KOPT-K1 (cell line): Measurements from ENCODE around the gene NUTM2D.
A peak's percentile ranks its signal among the peaks of the same experiment; 100 is the strongest.
"Not testable (repeated sequence)": the region's sequence is repeated elsewhere in the genome, so short reads cannot be mapped to it uniquely, and the experiment has no call there.

ENCODE experiments used
- H3K27ac ChIP-seq: fragments of 200-600 bp; sonication (generic); 2 replicates; pipeline ENCODE4 v1.5.1; 2016; ENCODE audit warnings: antibody characterized with exemption, mild to moderate bottlenecking, low read depth, low read length; ENCODE audit not compliant: poor library complexity, severe bottlenecking
- H3K36me3 ChIP-seq: fragments of 200-600 bp; sonication (generic); 2 replicates; pipeline ENCODE4 v1.5.1; 2017; ENCODE audit warnings: antibody characterized with exemption, mild to moderate bottlenecking, low read length, moderate library complexity; ENCODE audit not compliant: insufficient read depth
- H3K9me3 ChIP-seq: fragments of 200-600 bp; sonication (generic); 2 replicates; pipeline ENCODE4 v1.5.1; 2017; ENCODE audit warnings: antibody characterized with exemption, low read length, mild to moderate bottlenecking; ENCODE audit not compliant: insufficient read depth, poor library complexity, severe bottlenecking

The NUTM2D gene

GRCh38 chr10:87342711-87343258 lies 14.8 kb upstream of the NUTM2D start:
- H3K36me3 ChIP-seq, H3K9me3 ChIP-seq: not testable (repeated sequence)
- peak overlapping the region; percentile 74 for H3K27ac ChIP-seq

GRCh38 chr10:87345743-87346142 lies 11.8 kb upstream of the NUTM2D start:
- H3K9me3 ChIP-seq, H3K36me3 ChIP-seq: not testable (repeated sequence)

GRCh38 chr10:87350161-87350560 lies 7.4 kb upstream of the NUTM2D start:
- H3K36me3 ChIP-seq, H3K27ac ChIP-seq, H3K9me3 ChIP-seq: not testable (repeated sequence)

More at GRCh38 chr10:87345743-87346142, 11.8 kb upstream of the NUTM2D start:
- not testable (repeated sequence) for H3K27ac ChIP-seq

DNA sequence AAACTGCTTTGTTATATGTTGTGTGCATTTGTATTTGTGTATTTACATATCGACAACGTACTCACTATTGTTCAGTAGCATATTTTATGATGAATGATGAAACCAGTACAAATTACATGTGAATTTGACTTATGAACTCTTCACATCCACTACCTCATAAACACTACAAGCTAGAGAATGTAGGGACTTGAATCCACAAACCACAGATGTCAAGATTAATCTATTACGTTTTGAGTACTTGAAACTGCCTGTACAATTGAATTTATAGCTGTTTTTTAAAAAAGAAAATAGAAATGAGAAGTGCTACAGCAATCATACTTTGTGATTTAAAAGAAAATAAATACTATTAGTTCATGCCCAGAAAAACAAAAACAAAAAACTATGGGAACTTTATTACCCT lies 4.7 kb upstream of the NUTM2D start:
- H3K36me3 ChIP-seq, H3K27ac ChIP-seq, H3K9me3 ChIP-seq: not testable (repeated sequence)

DNA sequence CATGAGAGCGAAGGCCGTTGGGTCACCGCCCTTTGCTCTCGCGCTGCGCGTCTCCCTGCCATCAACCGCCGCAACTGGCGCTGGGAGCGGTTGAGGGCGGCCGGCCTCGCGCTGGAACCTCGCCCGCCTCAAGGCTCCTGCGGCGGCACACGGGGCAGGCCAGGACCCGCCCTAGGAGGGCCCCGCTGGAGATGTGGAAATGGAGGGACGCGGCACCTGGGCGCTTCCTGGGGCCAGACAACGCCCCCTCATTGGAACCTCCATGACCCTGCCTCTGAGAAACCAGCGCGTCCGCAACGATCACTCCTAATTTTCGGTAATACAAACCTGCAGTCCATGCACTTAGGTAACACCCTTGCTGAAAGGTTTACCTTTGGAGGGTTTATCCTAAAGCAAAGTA lies 2.4 kb upstream of the NUTM2D start:
- H3K9me3 ChIP-seq, H3K36me3 ChIP-seq, H3K27ac ChIP-seq: not testable (repeated sequence)

DNA sequence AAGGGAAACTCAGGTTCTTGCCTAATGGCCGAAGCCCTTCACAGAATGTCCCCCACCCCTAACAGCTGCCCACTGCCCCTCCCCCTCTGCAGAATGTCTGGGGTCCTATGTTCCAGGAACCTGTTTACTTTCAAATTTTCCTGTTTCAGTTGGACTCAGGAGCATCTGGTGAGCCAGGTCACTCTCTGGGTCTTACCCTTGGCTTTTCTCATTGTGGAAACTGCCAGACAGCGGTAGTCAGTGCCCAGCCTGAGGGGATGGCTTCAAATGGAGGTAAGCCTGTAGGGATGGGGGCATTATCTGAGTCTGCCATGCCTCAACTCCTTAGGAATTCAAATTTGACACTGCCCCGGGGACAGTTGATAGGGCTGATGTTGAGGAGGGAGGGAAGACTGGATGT lies 615 bp downstream of the NUTM2D start:
- H3K9me3 ChIP-seq, H3K36me3 ChIP-seq, H3K27ac ChIP-seq: not testable (repeated sequence)

DNA sequence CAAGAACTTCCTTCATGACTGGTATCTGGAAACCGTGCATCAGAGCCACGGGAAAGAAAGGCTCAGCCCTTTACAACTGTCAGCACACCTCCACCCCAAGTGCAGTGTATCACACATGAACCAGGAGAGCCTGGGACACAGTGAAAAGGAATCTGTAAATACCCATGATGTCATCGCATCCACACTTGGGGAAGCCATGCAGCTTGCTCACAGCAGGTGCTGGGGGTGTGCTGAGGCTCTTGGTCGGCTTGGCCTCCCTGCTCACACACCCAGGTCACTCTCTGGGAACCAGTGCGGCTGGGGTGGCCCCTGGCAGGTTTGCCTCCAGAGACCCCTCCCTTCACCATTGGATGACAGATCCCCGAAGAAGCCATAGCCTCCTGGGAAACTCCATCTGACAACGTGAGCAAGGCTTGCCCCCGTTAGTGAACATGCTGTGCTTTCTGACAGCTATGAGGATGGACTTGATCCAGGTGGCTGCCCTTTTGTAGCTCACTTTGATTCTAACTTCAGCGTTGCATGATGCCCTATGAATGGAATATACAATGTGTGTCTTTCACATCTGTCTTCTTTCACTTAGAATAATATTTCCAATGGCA lies 12.1 kb downstream of the NUTM2D start:
- H3K36me3 ChIP-seq, H3K27ac ChIP-seq, H3K9me3 ChIP-seq: not testable (repeated sequence)

DNA sequence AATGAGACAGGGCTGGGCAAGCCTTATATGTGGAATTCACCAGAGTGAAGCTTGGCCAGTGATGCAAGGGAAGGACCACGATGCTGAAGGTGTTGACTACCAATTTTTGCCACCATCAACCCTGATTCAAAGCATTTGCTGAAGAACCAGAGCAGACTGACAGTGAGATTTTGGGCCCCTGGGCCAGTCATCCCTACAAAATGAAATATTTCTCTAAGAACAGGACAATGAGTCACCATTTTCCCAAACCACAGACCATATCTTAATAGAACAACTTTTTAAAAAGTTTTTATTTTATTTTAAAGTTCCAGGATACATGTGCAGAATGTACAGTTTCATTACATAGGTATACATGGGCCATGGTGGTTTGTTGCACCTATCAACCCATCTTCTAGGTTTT lies 16.5 kb downstream of the NUTM2D start:
- not testable (repeated sequence) for H3K9me3 ChIP-seq, H3K36me3 ChIP-seq, H3K27ac ChIP-seq

- not testable (repeated sequence) for H3K9me3 ChIP-seq, H3K36me3 ChIP-seq, H3K27ac ChIP-seq
These were observed 21.6 kb downstream of the NUTM2D start for GRCh38 chr10:87379115-87379514.

DNA sequence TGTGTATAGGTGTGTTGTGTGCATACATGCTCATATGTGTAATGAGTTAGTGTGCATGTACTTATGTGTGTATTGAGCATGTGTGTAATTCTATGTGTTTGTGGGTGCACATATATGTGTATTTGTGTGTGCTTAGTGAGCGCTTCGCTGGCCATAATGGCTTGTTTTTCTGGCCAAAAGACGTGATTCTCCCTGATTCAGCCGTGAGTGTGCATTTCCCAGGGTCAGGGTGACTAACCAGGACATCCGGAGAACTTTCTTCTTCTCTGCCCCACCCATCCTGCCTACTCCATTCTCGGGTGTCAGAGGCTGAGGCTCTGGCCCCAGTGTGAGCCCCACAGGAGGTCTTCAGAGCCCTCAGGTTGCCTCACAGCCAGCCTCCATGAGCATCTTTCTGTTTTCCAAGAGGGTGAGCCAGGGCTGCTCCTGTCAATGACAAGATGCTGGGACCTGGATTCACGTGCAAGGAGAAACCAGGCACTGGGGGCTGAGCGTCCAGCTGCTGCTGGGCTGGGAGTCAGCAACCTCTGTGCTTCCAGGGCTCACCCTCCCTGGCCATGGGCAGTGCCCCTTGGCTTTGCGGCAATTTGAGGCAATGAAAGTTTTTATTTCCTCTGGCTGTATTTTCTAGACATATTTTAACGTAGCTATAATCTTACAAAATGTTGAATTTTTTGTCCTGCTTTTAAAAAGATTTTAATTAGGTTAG lies 25.8 kb downstream of the NUTM2D start:
- not testable (repeated sequence) for H3K9me3 ChIP-seq, H3K36me3 ChIP-seq, H3K27ac ChIP-seq

GRCh38 chr10:87384283-87384682 lies 26.7 kb downstream of the NUTM2D start:
- H3K9me3 ChIP-seq, H3K27ac ChIP-seq, H3K36me3 ChIP-seq: not testable (repeated sequence)

DNA sequence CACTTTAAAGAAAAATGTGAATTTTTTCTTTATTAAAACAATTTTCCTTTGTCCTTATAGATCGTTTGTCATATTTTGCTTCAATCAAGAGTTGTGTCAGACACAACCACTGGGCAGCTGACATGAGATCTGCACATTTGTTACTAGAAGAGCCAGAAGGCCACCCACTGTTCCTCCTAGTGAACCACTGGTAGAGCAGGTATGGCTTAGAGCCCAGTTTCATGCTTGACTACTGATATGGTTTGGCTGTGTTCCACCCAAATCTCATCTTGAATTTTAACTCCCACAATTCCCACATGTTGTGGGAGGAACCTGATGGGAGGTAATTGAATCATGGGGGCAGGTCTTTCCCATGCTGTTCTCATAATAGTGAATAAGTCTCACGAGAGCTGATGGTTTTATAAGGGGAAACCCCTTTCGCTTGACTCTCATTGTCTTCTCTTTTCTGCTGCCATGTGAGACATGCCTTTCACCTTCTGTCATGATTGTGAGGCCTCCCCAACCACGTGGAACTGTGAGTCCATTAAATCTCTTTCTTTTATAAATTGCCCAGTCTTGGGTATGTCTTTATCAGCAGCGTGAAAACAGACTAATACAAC lies 28.3 kb downstream of the NUTM2D start:
- not testable (repeated sequence) for H3K36me3 ChIP-seq, H3K27ac ChIP-seq, H3K9me3 ChIP-seq

GRCh38 chr10:87391360-87391759 lies 33.8 kb downstream of the NUTM2D start:
- not testable (repeated sequence) for H3K27ac ChIP-seq, H3K9me3 ChIP-seq, H3K36me3 ChIP-seq

DNA sequence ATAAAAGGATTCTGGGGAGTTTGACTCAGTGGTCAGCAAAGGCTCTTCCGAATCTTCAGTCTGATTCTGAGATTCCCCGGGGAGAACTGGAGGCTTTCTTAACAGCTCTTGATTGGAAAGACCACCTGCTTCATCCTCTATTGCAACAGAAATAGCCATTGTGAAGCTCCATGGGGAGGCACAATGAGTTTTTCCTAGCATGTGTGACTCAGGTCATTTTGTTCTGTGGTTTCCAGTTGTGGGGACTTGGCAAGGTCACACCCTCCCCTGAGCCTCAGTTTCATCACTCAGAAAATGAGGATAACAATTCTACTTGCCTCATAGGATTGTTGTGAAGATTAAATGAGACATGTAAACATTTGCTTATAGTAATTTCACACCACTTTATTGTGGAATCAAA lies 38.7 kb downstream of the NUTM2D start:
- H3K36me3 ChIP-seq, H3K27ac ChIP-seq, H3K9me3 ChIP-seq: not testable (repeated sequence)

DNA sequence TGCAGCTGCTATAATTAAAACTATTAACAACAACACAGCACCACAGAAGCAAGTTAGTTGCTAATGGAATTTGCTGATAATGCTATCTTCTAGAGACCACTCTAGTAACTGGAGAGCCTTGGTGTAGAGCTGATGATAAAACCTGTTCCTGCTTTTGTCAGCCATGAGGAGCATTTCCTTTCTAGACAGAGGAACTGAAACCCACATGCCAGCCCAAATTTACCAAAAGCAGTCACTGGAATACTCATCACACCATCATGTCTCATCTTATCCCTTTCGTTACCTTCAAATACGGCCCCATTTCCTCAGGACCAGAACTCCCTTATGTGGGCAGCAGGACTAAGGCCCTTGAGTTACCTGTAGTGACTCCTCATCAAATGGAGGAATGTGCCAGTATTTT lies 40.9 kb downstream of the NUTM2D start:
- not testable (repeated sequence) for H3K9me3 ChIP-seq, H3K27ac ChIP-seq, H3K36me3 ChIP-seq
